ENCODE results near the gene SIM1. TPM values are rescaled to one million over a fixed set of nuclear protein-coding genes. Genes with fewer than 3 reads are reported as not detected.

Gene SIM1
- total RNA-seq, 2 experiments from 2014 or later: not detected

GRCh38 chr6:100462706-100463629, 1.8 kb downstream of the SIM1 start:
- Histone ChIP-seq H3K27ac (ENCODE audit: low read depth in 1 of 2, low read length in 2 of 2) (no peak overlapping the region), H3K4me1 (ENCODE audit: insufficient read depth, low read length) (peaks cover 41% of the 10 kb centered on the region), H3K4me3 (ENCODE audit: low read length) (no peak overlapping the region), H3K36me3 (ENCODE audit: insufficient read depth, low read length) (no peaks in the 10 kb centered on the region), H3K27me3 (ENCODE audit: control insufficient read depth in 1 of 2, insufficient read depth in 2 of 2, low read length in 2 of 2) (peaks cover 95 to 98% of the 10 kb centered on the region in 2 experiments), H3K9me3 (ENCODE audit: control insufficient read depth in 1 of 2, insufficient read depth in 1 of 2, low read length in 2 of 2) (peaks cover 50 to 53% of the 10 kb centered on the region in 2 experiments)
- ChIA-PET CTCF (interaction anchor here (0.7 kb wide), 1 partner anchor 874 kb away, joined by 3 read pairs; no protein-coding TSS in a partner anchor), POLR2A (no interaction called here)
- Mint-ChIP-seq H3K4me1 (ENCODE audit: low read depth) (peaks cover 32% of the 10 kb centered on the region), H3K36me3 (ENCODE audit: low read depth) (no peaks in the 10 kb centered on the region), H3K4me3 (no peak overlapping the region), H3K27me3 (peaks cover 94% of the 10 kb centered on the region), H3K27ac (no peak overlapping the region), H3K9me3 (peaks cover 6% of the 10 kb centered on the region)
- ATAC-seq (ENCODE audit: poor library complexity): no peak
- DNase-seq: no peak
- intact Hi-C loops (cut with DNase I, micrococcal nuclease): loop anchor here (10.0 kb wide), 2 partner anchors 848 to 868 kb away; no protein-coding TSS in a partner anchor
- TF ChIP-seq CTCF (IDR thresholded peaks at IDR 0.05): no peak

DNA sequence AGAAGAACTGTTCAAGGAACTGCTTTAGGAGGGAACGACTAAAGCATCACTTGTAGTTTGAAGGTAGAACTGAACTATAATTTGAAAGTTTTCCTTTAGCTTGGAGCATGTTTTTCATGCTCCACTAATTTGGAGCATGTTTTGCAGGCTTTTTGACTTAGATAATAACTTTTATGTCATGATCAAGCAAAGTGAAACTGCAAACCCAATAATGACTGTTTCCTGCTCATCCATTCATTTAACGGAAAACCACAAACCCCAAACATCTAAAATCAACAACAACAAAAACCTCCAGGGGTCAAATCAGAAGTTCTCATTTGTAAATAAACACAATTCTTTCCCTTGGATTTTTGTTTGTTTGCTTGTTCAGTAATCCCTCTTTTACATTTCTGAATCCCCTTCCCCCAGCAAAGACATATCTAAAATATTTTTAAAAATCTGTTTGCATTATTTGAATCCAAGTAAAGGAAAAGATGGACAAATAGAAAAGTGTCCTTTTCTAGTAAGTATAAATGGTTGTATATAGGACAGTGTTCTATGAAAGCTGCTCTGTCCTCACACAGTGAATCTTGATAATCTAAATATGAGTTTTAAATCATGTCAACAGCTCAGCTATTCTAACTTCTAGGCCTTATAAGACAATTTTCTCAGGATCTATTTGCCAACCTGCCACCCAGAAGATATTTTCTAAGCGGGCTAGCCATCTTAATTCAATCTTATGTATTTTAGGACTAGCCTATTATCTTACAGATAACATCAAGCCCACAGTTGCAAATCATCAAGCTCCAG, 2.6 kb downstream of the SIM1 start:
- H3K4me1 ChIP-seq (ENCODE audit: insufficient read depth, low read length): peaks cover 38% of the 10 kb centered on the region
- H3K27ac Mint-ChIP-seq: no peak overlapping the region
- no peaks in the 10 kb centered on the region for H3K36me3 ChIP-seq (ENCODE audit: insufficient read depth, low read length)
- no peaks in the 10 kb centered on the region for H3K36me3 Mint-ChIP-seq (ENCODE audit: low read depth)
- H3K9me3 ChIP-seq (ENCODE audit: control insufficient read depth in 1 of 2, insufficient read depth in 1 of 2, low read length in 2 of 2): peaks cover 48 to 53% of the 10 kb centered on the region in 2 experiments
- intact Hi-C loops (cut with DNase I, micrococcal nuclease): loop anchor here (10.0 kb wide), 2 partner anchors 847 to 867 kb away; no protein-coding TSS in a partner anchor
- POLR2A ChIA-PET: no interaction called here
- H3K27ac ChIP-seq (ENCODE audit: low read depth in 1 of 2, low read length in 2 of 2): no peak overlapping the region
- H3K27me3 ChIP-seq (ENCODE audit: control insufficient read depth in 1 of 2, insufficient read depth in 2 of 2, low read length in 2 of 2): peaks cover 95 to 98% of the 10 kb centered on the region in 2 experiments
- H3K27me3 Mint-ChIP-seq: peaks cover 85% of the 10 kb centered on the region
- H3K4me3 ChIP-seq (ENCODE audit: low read length): no peak overlapping the region
- H3K4me1 Mint-ChIP-seq (ENCODE audit: low read depth): peaks cover 27% of the 10 kb centered on the region
- TF ChIP-seq CTCF (IDR thresholded peaks at IDR 0.05): no peak
- DNase-seq (peak in 1 of 14 experiments; percentile 30), ATAC-seq (ENCODE audit: poor library complexity) (no peak)
- CTCF ChIA-PET: interaction anchor here (0.7 kb wide), 1 partner anchor 873 kb away, joined by 3 read pairs; no protein-coding TSS in a partner anchor
- H3K9me3 Mint-ChIP-seq: peaks cover 5% of the 10 kb centered on the region
- H3K4me3 Mint-ChIP-seq: no peak overlapping the region

DNA sequence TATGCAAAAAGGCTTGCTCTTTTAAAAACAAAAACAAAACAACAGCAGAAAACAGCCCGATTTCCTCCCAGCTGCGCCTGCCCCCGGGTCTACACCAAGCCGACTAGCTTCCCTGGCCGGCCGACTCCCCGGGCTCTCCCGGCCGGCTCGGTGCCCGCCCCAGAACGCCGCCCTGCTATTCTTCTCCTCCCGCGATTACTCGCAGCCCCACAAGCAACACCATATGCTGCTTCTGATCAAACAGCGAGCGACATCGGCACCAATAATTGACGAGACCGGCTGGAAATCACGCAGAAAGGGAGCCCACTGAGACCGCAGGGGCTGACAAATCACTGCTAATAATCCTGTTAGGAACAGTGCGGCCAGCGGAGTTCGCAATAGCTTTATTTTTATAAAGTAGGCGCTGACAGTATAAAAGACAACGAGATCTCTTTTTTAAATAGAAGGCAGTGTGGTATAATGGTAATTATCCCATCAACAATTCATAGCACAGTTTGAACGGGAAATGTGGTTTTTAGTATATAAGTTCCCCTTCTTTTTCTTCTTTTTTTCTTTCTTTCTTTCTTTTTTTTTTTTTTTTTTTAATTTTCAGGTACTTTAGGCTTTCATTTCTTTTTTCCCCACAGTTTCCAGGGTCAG, 3.3 kb downstream of the SIM1 start:
- DNase-seq (no peak), ATAC-seq (ENCODE audit: poor library complexity) (no peak)
- Mint-ChIP-seq H3K36me3 (ENCODE audit: low read depth) (no peaks in the 10 kb centered on the region), H3K4me1 (ENCODE audit: low read depth) (peaks cover 20% of the 10 kb centered on the region), H3K27ac (no peak overlapping the region), H3K9me3 (peaks cover 6% of the 10 kb centered on the region), H3K4me3 (no peak overlapping the region), H3K27me3 (peaks cover 78% of the 10 kb centered on the region)
- no peaks in the 10 kb centered on the region for H3K36me3 ChIP-seq (ENCODE audit: insufficient read depth, low read length)
- CTCF ChIA-PET: no interaction called here
- intact Hi-C loops (cut with DNase I, micrococcal nuclease): loop anchor here (10.0 kb wide), 2 partner anchors 847 to 867 kb away; no protein-coding TSS in a partner anchor
- H3K4me3 ChIP-seq (ENCODE audit: low read length): no peak overlapping the region
- POLR2A ChIA-PET: no interaction called here
- TF ChIP-seq CTCF (IDR thresholded peaks at IDR 0.05): no peak
- H3K27me3 ChIP-seq (ENCODE audit: control insufficient read depth in 1 of 2, insufficient read depth in 2 of 2, low read length in 2 of 2): peaks cover 95 to 98% of the 10 kb centered on the region in 2 experiments
- peaks cover 31% of the 10 kb centered on the region for H3K4me1 ChIP-seq (ENCODE audit: insufficient read depth, low read length)
- no peak overlapping the region for H3K27ac ChIP-seq (ENCODE audit: low read depth in 1 of 2, low read length in 2 of 2)
- H3K9me3 ChIP-seq (ENCODE audit: control insufficient read depth in 1 of 2, insufficient read depth in 1 of 2, low read length in 2 of 2): peaks cover 49 to 53% of the 10 kb centered on the region in 2 experiments
